ENCODE results near the gene IDUA.

Gene IDUA

GRCh38 chr4:1027915-1028238 lies 41.0 kb downstream of the IDUA start:
- DNase-seq (ENCODE audit: low read depth in 2 of 2, low spot score in 1 of 2), result no peak

GRCh38 chr4:1028574-1029220 lies 41.9 kb downstream of the IDUA start:
- no peak for DNase-seq (ENCODE audit: low read depth in 2 of 2, low spot score in 1 of 2)

GRCh38 chr4:1029529-1029928 lies 42.7 kb downstream of the IDUA start:
- DNase-seq (ENCODE audit: low read depth in 2 of 2, low spot score in 1 of 2), result no peak

- no peak for DNase-seq (ENCODE audit: low read depth in 2 of 2, low spot score in 1 of 2)
Observed at GRCh38 chr4:1030031-1030430, 43.2 kb downstream of the IDUA start.

GRCh38 chr4:1030559-1030958 lies 43.7 kb downstream of the IDUA start:
- no peak for DNase-seq (ENCODE audit: low read depth in 2 of 2, low spot score in 1 of 2)

GRCh38 chr4:1031346-1031745 lies 44.5 kb downstream of the IDUA start:
- DNase-seq (ENCODE audit: low read depth in 2 of 2, low spot score in 1 of 2), result no peak

GRCh38 chr4:1031956-1032795 lies 45.3 kb downstream of the IDUA start:
- no peak for DNase-seq (ENCODE audit: low read depth in 2 of 2, low spot score in 1 of 2)

GRCh38 chr4:1032861-1033260 lies 46.0 kb downstream of the IDUA start:
- no peak for DNase-seq (ENCODE audit: low read depth in 2 of 2, low spot score in 1 of 2)

GRCh38 chr4:1033840-1034551 lies 47.2 kb downstream of the IDUA start:
- DNase-seq (ENCODE audit: low read depth in 2 of 2, low spot score in 1 of 2), result no peak

- DNase-seq (ENCODE audit: low read depth in 2 of 2, low spot score in 1 of 2), result no peak
Observed at GRCh38 chr4:1035510-1035909, 48.7 kb downstream of the IDUA start.

GRCh38 chr4:1036095-1036494 lies 49.3 kb downstream of the IDUA start:
- no peak for DNase-seq (ENCODE audit: low read depth in 2 of 2, low spot score in 1 of 2)

- no peak for DNase-seq (ENCODE audit: low read depth in 2 of 2, low spot score in 1 of 2)
Observed at GRCh38 chr4:1036976-1037810, 50.3 kb downstream of the IDUA start.

- no peak for DNase-seq (ENCODE audit: low read depth in 2 of 2, low spot score in 1 of 2)
Observed at GRCh38 chr4:1038948-1039492, 52.2 kb downstream of the IDUA start.

- DNase-seq (ENCODE audit: low read depth in 2 of 2, low spot score in 1 of 2), result no peak
Observed at GRCh38 chr4:1039493-1040343, 52.9 kb downstream of the IDUA start.

GRCh38 chr4:1040344-1041146 lies 53.7 kb downstream of the IDUA start:
- no peak for DNase-seq (ENCODE audit: low read depth in 2 of 2, low spot score in 1 of 2)

- no peak for DNase-seq (ENCODE audit: low read depth in 2 of 2, low spot score in 1 of 2)
Observed at GRCh38 chr4:1041147-1041935, 54.5 kb downstream of the IDUA start.

- DNase-seq (ENCODE audit: low read depth in 2 of 2, low spot score in 1 of 2), result no peak
Observed at GRCh38 chr4:1041936-1042330, 55.1 kb downstream of the IDUA start.

- DNase-seq (ENCODE audit: low read depth in 2 of 2, low spot score in 1 of 2), result no peak
Observed at GRCh38 chr4:1042352-1043055, 55.7 kb downstream of the IDUA start.
